ENCODE measurements around the gene KSR2.

DNA sequence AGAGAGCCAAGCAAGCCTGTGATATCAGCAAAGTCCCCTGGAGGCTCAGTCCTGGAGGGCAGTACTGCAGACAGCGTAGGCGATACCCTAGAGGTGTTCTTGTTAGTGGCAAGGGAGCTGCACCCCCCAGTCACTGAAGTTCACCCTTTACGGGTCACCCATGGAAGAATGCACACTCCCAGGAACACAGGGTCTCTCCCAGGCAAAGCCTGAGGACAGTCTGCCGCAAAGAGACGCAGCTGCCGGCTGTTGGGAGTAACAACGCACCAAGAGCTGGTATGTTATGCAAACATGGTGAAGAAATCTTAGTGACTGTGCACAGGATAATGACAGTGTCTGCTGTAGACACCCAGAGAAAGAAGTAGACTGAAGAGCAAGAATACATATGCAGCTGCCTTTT lies 563.9 kb downstream of the KSR2 start:
- TF ChIP-seq SMC3 (IDR thresholded peaks at IDR 0.05; ENCODE audit: low read depth, low read length) (no peak), RAD21 (IDR thresholded peaks at IDR 0.05; ENCODE audit: low read length) (no peak), FOS (IDR thresholded peaks at IDR 0.05; ENCODE audit: low read depth, low read length) (no peak), POLR2A (IDR thresholded peaks at IDR 0.05; ENCODE audit: low read depth, low read length) (no peak), MXI1 (IDR thresholded peaks at IDR 0.05; ENCODE audit: borderline replicate concordance, low read depth, low read length) (no peak), RFX5 (IDR thresholded peaks at IDR 0.05; ENCODE audit: low read depth, low read length) (no peak), MAFK (IDR thresholded peaks at IDR 0.05; ENCODE audit: low read depth, low read length) (no peak)
- TF ChIP-seq, protein P1, sequence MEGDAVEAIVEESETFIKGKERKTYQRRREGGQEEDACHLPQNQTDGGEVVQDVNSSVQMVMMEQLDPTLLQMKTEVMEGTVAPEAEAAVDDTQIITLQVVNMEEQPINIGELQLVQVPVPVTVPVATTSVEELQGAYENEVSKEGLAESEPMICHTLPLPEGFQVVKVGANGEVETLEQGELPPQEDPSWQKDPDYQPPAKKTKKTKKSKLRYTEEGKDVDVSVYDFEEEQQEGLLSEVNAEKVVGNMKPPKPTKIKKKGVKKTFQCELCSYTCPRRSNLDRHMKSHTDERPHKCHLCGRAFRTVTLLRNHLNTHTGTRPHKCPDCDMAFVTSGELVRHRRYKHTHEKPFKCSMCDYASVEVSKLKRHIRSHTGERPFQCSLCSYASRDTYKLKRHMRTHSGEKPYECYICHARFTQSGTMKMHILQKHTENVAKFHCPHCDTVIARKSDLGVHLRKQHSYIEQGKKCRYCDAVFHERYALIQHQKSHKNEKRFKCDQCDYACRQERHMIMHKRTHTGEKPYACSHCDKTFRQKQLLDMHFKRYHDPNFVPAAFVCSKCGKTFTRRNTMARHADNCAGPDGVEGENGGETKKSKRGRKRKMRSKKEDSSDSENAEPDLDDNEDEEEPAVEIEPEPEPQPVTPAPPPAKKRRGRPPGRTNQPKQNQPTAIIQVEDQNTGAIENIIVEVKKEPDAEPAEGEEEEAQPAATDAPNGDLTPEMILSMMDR (conservative IDR thresholded peaks at IDR 0.05; ENCODE audit: low read depth, low read length) = no peak
- TF ChIP-seq, protein P2, sequence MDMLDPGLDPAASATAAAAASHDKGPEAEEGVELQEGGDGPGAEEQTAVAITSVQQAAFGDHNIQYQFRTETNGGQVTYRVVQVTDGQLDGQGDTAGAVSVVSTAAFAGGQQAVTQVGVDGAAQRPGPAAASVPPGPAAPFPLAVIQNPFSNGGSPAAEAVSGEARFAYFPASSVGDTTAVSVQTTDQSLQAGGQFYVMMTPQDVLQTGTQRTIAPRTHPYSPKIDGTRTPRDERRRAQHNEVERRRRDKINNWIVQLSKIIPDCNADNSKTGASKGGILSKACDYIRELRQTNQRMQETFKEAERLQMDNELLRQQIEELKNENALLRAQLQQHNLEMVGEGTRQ (IDR thresholded peaks at IDR 0.05; ENCODE audit: low read depth, low read length) = no peak

Measured in IMR-90 (cell line).